HCT116 (cell line): ENCODE data around the gene ZBTB21. TPM values are rescaled to one million over a fixed set of nuclear protein-coding genes. Genes with fewer than 3 reads are reported as not detected.

Source experiments
- ATAC-seq: fragments of 200-7000 bp; cut with Tn5 transposase; 2 replicates; pipeline ENCODE4 v1.9.1; 2020; ENCODE audit warnings: mild to moderate bottlenecking, moderate library complexity
- BruUV-seq: library from RNA; stranded (reverse); fragments of 400-500 nt; replicated peaks from 2 replicates; lab custom pipeline; 2021; lab: Mats Ljungman, UMichigan
- CTCF ChIA-PET: fragments of 300-600 bp; sonication (Branson Sonifier 250); formaldehyde crosslinking; loops from one replicate; lab custom pipeline; 2021; ENCODE audit warnings: antibody characterized with exemption; lab: Charles Lee
- POLR2A ChIA-PET: fragments of 300-600, 350-600 bp; sonication (Branson Sonifier 250); formaldehyde crosslinking; loops from one replicate; lab custom pipeline; 2021; ENCODE audit warnings: antibody characterized with exemption; lab: Charles Lee
- RAD21 ChIA-PET, 2 experiments: fragments of 300-600 bp; sonication (Branson Sonifier 250); formaldehyde crosslinking; loops; one replicate each; lab custom pipeline; 2023; ENCODE audit warnings: low total read pairs in 2 of 2; ENCODE audit not compliant: uncharacterized antibody in 2 of 2, unreplicated experiment in 2 of 2, low non-redundant PET in 1 of 2; lab: Charles Lee
- DNase-seq: peaks from one replicate; pipeline ENCODE4 v3.0.0-alpha.2; 2010; ENCODE audit warnings: low read depth, low spot score
- H2AFZ ChIP-seq: fragments of 200-600 bp; shearing (Covaris generic), sonication (generic); 2 replicates; pipeline ENCODE4 v1.6.1; 2017; ENCODE audit warnings: low read depth, mixed run types, mixed read lengths, antibody characterized with exemption, low read length; ENCODE audit not compliant: poor library complexity, severe bottlenecking
- H3K27ac ChIP-seq: 2 replicates; pipeline ENCODE4 v1.5.1; 2012; ENCODE audit warnings: low read depth, low read length
- H3K27me3 ChIP-seq: fragments of 200-600 bp; sonication (generic); 2 replicates; pipeline ENCODE4 v1.6.1; 2016; ENCODE audit warnings: mixed run types, low read length, mixed read lengths; ENCODE audit not compliant: insufficient read depth
- H3K36me3 ChIP-seq, 2 experiments: fragments of 200-500 bp in 1 of 2; fragments of 200-600 bp in 1 of 2; sonication (Bioruptor generic) in 1 of 2; sonication (generic) in 1 of 2; 2 replicates each; pipeline versions ENCODE4 v1.5.1 to v1.6.1; 2014 to 2016; ENCODE audit warnings: low read length in 2 of 2, inconsistent platforms in 1 of 2, mixed read lengths in 1 of 2, mixed run types in 1 of 2; ENCODE audit not compliant: insufficient read depth in 2 of 2, control insufficient read depth in 1 of 2
- H3K4me1 ChIP-seq, 2 experiments: fragments of 200-600 bp in 1 of 2; sonication (generic) in 1 of 2; 2 replicates each; pipeline versions ENCODE4 v1.5.1 to v1.6.1; 2012 to 2017; ENCODE audit warnings: low read length in 2 of 2, inconsistent platforms in 1 of 2, mild to moderate bottlenecking in 1 of 2, mixed read lengths in 1 of 2, mixed run types in 1 of 2, moderate library complexity in 1 of 2; ENCODE audit not compliant: insufficient read depth in 2 of 2, control insufficient read depth in 1 of 2
- H3K4me2 ChIP-seq: fragments of 200-600 bp; sonication (generic); 2 replicates; pipeline ENCODE4 v1.6.1; 2017; ENCODE audit warnings: mixed run types, low read length, mixed read lengths
- H3K4me3 ChIP-seq, 2 experiments: fragments of 200-600 bp in 1 of 2; sonication (generic) in 1 of 2; replicated peaks in 1 of 2; 2 replicates each; pipeline ENCODE4 v1.5.1; 2011 to 2016; ENCODE audit warnings: low read length in 2 of 2, control low read depth in 1 of 2, low read depth in 1 of 2, mild to moderate bottlenecking in 1 of 2, mixed read lengths in 1 of 2, mixed run types in 1 of 2
- H3K79me2 ChIP-seq: fragments of 200-600 bp; sonication (generic); 2 replicates; pipeline ENCODE4 v1.6.1; 2017; ENCODE audit warnings: mild to moderate bottlenecking, mixed run types, low read length, moderate library complexity, mixed read lengths; ENCODE audit not compliant: insufficient read depth
- H3K9ac ChIP-seq: fragments of 200-600 bp; sonication (generic); 2 replicates; pipeline ENCODE4 v1.6.1; 2016; ENCODE audit warnings: low read length, mixed read lengths
- H3K9me2 ChIP-seq: fragments of 200-600 bp; sonication (generic), shearing (Covaris generic); 2 replicates; pipeline ENCODE4 v1.6.1; 2017; ENCODE audit warnings: mixed run types, mild to moderate bottlenecking, moderate library complexity; ENCODE audit not compliant: insufficient read depth
- H3K9me3 ChIP-seq, 2 experiments: fragments of 200-500 bp in 1 of 2; fragments of 200-600 bp in 1 of 2; sonication (Bioruptor generic) in 1 of 2; sonication (generic) in 1 of 2; 2 replicates each; pipeline ENCODE4 v1.6.1; 2014 to 2017; ENCODE audit warnings: low read length in 2 of 2, mixed read lengths in 2 of 2, inconsistent platforms in 1 of 2, low read depth in 1 of 2, mild to moderate bottlenecking in 1 of 2, mixed run types in 1 of 2, moderate library complexity in 1 of 2; ENCODE audit not compliant: control insufficient read depth in 1 of 2, insufficient read depth in 1 of 2
- H4K20me1 ChIP-seq: fragments of 200-600 bp; sonication (generic), shearing (Covaris generic); 2 replicates; pipeline ENCODE4 v1.6.1; 2017; ENCODE audit warnings: mixed run types, mild to moderate bottlenecking, moderate library complexity; ENCODE audit not compliant: insufficient read depth
- CBX3 ChIP-seq: IDR thresholded peaks from 2 replicates; pipeline ENCODE4 v1.6.1; 2012; ENCODE audit warnings: low read depth
- RAD21 ChIP-seq: IDR thresholded peaks from 2 replicates; pipeline ENCODE4 v1.6.1; 2012; ENCODE audit warnings: low read depth, mild to moderate bottlenecking
- SP1 ChIP-seq: IDR thresholded peaks from 2 replicates; pipeline ENCODE4 v1.6.1; 2012; ENCODE audit warnings: low read depth
- ZBTB33 ChIP-seq: IDR thresholded peaks from 2 replicates; pipeline ENCODE4 v1.6.1; 2011; ENCODE audit warnings: mild to moderate bottlenecking, low read length, moderate library complexity; ENCODE audit not compliant: insufficient replicate concordance; ENCODE audit errors: extremely low read depth
- ZNF274 ChIP-seq: fragments of 200-500 bp; sonication (Bioruptor generic); IDR thresholded peaks from 2 replicates; pipeline ENCODE4 v1.6.1; 2014; ENCODE audit warnings: mild to moderate bottlenecking, low read depth, low read length, inconsistent platforms
- intact Hi-C: fragments of 100-400 bp; cut with micrococcal nuclease; formaldehyde crosslinking; loops from 2 replicates; pipeline ENCODE4 v1.10.0; 2022
- total RNA-seq: library from RNA; stranded (reverse); gene quantifications from one replicate; pipeline ENCODE4 v1.2.1, GENCODE V29; 2021; ENCODE audit not compliant: unreplicated experiment

The ZBTB21 gene
- total RNA-seq, 1 experiment from 2014 or later, result 28.7 TPM

- POLR2A ChIA-PET, result no interaction called here
- H2AFZ ChIP-seq, result no peak overlapping the region
- H3K9me2 ChIP-seq, result no peaks in the 10 kb centered on the region
- no peak overlapping the region for H3K4me2 ChIP-seq
- RAD21 ChIA-PET, result no interaction called here
- H3K9me3 ChIP-seq, result no peaks in the 10 kb centered on the region
- H3K9ac ChIP-seq, result no peak overlapping the region
- H3K79me2 ChIP-seq, result no peaks in the 10 kb centered on the region
- no peaks in the 10 kb centered on the region for H3K4me1 ChIP-seq
- BruUV-seq, result no TSS peak
- ATAC-seq (no peak), DNase-seq (no peak)
- intact Hi-C loops, result no loop called here
- H4K20me1 ChIP-seq, result no peaks in the 10 kb centered on the region
- CTCF ChIA-PET, result no interaction called here
- no peaks in the 10 kb centered on the region for H3K36me3 ChIP-seq
- H3K4me3 ChIP-seq, result no peak overlapping the region
- H3K27ac ChIP-seq, result no peak overlapping the region
- no peak for TF ChIP-seq CBX3
- TF ChIP-seq SP1, result no peak
- TF ChIP-seq ZBTB33, result no peak
- TF ChIP-seq ZNF274, result no peak
- TF ChIP-seq RAD21, result no peak
- H3K27me3 ChIP-seq, result peaks cover 2% of the 10 kb centered on the region; the same call in 1 of the 2 replicates
Observed at GRCh38 chr21:42048870-42049577, 38.9 kb upstream of the ZBTB21 start.
